Measurements from ENCODE around the gene TMEM63A. TPM values are rescaled to one million over a fixed set of nuclear protein-coding genes. Genes with fewer than 3 reads are reported as not detected.

TMEM63A gene
- total RNA-seq, 1 experiment from 2014 or later: 91.7 TPM

- no peak for TF ChIP-seq ZNF425 (CRISPR knock-in tag; conservative IDR thresholded peaks at IDR 0.05)
- TF ChIP-seq GRHL2 (CRISPR knock-in tag; IDR thresholded peaks at IDR 0.05; ENCODE audit: insufficient replicate concordance, severe bottlenecking): no peak
- no peak for TF ChIP-seq ATF3 (CRISPR knock-in tag; conservative IDR thresholded peaks at IDR 0.05)
- 0 out of 2 replicates have a peak, but pooled peaks have one; percentile 39 for TF ChIP-seq ZNF281 (CRISPR knock-in tag; IDR thresholded peaks at IDR 0.05)
- TF ChIP-seq IRF1 (CRISPR knock-in tag; IDR thresholded peaks at IDR 0.05): no peak
- TF ChIP-seq EMX1 (CRISPR knock-in tag; IDR thresholded peaks at IDR 0.05): no peak; the same call in 1 of the 2 replicates
- TF ChIP-seq CREM (CRISPR knock-in tag; IDR thresholded peaks at IDR 0.05): peak; percentile 49; the same call in 1 of the 2 replicates
- TF ChIP-seq ATF6 (CRISPR knock-in tag; IDR thresholded peaks at IDR 0.05): no peak
- TF ChIP-seq ERG (CRISPR knock-in tag; IDR thresholded peaks at IDR 0.05): no peak
- TF ChIP-seq ZNF396 (CRISPR knock-in tag; IDR thresholded peaks at IDR 0.05; ENCODE audit: borderline replicate concordance): no peak
- TF ChIP-seq TEAD4 (CRISPR knock-in tag; IDR thresholded peaks at IDR 0.05): no peak
- TF ChIP-seq CTCF (IDR thresholded peaks at IDR 0.05): no peak
- no peak for TF ChIP-seq PRRX2 (CRISPR knock-in tag; IDR thresholded peaks at IDR 0.05)
- no peak for TF ChIP-seq ELF4 (CRISPR knock-in tag; IDR thresholded peaks at IDR 0.05; ENCODE audit: low read depth)
- peak; percentile 68; the same call in 1 of the 2 replicates for TF ChIP-seq HMGXB4 (CRISPR knock-in tag; IDR thresholded peaks at IDR 0.05)
- no peak for TF ChIP-seq PRDM15 (CRISPR knock-in tag; IDR thresholded peaks at IDR 0.05)
- TF ChIP-seq TCF7 (CRISPR knock-in tag; IDR thresholded peaks at IDR 0.05; ENCODE audit: low read depth): no peak
- no peak for TF ChIP-seq ZNF121 (CRISPR knock-in tag; IDR thresholded peaks at IDR 0.05)
These were observed 41.7 kb upstream of the TMEM63A start, which contains the start of gene PYCR2 (continued) for GRCh38 chr1:225923692-225924555.
